ENCODE measurements around the gene C15orf40.

DNA sequence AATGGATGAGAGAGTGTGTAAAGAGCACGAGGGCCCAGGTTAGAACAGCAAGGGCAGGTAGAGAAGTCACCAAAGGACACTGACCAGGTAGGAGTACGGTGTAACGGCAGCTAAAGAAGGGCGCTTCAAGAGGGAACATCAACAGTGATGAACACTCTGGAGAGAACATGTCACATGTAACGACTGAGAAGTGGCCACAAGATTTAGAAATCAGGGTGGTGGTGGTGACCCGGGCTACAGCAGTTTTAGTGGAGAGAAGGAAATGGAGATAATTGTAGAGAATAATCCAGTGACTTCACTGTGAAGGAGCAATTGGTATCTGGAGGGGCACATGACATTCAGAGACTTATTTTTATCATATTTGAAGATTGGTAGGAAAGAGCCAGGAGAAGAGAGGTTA lies 1.2 kb upstream of the C15orf40 start:
- TF ChIP-seq, protein P1, sequence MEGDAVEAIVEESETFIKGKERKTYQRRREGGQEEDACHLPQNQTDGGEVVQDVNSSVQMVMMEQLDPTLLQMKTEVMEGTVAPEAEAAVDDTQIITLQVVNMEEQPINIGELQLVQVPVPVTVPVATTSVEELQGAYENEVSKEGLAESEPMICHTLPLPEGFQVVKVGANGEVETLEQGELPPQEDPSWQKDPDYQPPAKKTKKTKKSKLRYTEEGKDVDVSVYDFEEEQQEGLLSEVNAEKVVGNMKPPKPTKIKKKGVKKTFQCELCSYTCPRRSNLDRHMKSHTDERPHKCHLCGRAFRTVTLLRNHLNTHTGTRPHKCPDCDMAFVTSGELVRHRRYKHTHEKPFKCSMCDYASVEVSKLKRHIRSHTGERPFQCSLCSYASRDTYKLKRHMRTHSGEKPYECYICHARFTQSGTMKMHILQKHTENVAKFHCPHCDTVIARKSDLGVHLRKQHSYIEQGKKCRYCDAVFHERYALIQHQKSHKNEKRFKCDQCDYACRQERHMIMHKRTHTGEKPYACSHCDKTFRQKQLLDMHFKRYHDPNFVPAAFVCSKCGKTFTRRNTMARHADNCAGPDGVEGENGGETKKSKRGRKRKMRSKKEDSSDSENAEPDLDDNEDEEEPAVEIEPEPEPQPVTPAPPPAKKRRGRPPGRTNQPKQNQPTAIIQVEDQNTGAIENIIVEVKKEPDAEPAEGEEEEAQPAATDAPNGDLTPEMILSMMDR (IDR thresholded peaks at IDR 0.05; ENCODE audit: low read depth, low read length) = no peak
- TF ChIP-seq, protein P2, sequence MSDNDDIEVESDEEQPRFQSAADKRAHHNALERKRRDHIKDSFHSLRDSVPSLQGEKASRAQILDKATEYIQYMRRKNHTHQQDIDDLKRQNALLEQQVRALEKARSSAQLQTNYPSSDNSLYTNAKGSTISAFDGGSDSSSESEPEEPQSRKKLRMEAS (IDR thresholded peaks at IDR 0.05; ENCODE audit: low read depth, low read length) = 0 out of 2 replicates have a peak, but pooled peaks have one; percentile 8
- TF ChIP-seq MYC (IDR thresholded peaks at IDR 0.05; ENCODE audit: low read depth, low read length) (no peak), POLR2A (IDR thresholded peaks at IDR 0.05; ENCODE audit: extremely low read depth, insufficient read length) (no peak)

Data from NB4 (cell line).